GM11168 (cell line): ENCODE results near the gene HOXC9.

Experiments
- in situ Hi-C: fragments of 300-500 bp; cut with MboI; formaldehyde crosslinking; loops from one replicate; pipeline ENCODE4 v1.12.0; 2022; ENCODE audit warnings: low sequenced_read_pairs; ENCODE audit not compliant: unreplicated experiment

HOXC9 gene

GRCh38 chr12:54049108-54049507 is 49.1 kb downstream of the HOXC9 start:
- in situ Hi-C loops, result no loop called here

GRCh38 chr12:54050482-54050810 is 50.5 kb downstream of the HOXC9 start:
- in situ Hi-C loops, result no loop called here

GRCh38 chr12:54051026-54051842 is 51.3 kb downstream of the HOXC9 start:
- in situ Hi-C loops, result no loop called here

GRCh38 chr12:54051874-54052437 is 52.0 kb downstream of the HOXC9 start:
- in situ Hi-C loops, result no loop called here

- in situ Hi-C loops, result no loop called here
These were observed 52.6 kb downstream of the HOXC9 start for GRCh38 chr12:54052438-54053002.
